ENCODE measurements around the gene TOP1.
A peak's percentile ranks its signal among the peaks of the same experiment; 100 is the strongest.

The TOP1 gene

GRCh38 chr20:41031243-41031619 is 2.6 kb downstream of the TOP1 start:
- Histone ChIP-seq H3K36me3 (ENCODE audit: low read depth) (peaks cover 68% of the 10 kb centered on the region), H3K27me3 (ENCODE audit: insufficient read depth, poor library complexity, severe bottlenecking) (no peaks in the 10 kb centered on the region), H3K4me3 (ENCODE audit: severe bottlenecking) (peak overlapping the region; percentile 73), H3K27ac (ENCODE audit: poor library complexity, severe bottlenecking) (peak overlapping the region; percentile 79), H3K9me3 (ENCODE audit: severe bottlenecking) (no peaks in the 10 kb centered on the region), H3K4me1 (ENCODE audit: insufficient read depth, poor library complexity, severe bottlenecking) (peaks cover 47% of the 10 kb centered on the region)
- TF ChIP-seq CTCF (IDR thresholded peaks at IDR 0.05; ENCODE audit: poor library complexity, severe bottlenecking), result no peak
- ATAC-seq (ENCODE audit: low read depth) (no peak), DNase-seq (ENCODE audit: low spot score) (no peak)

- Histone ChIP-seq H3K4me1 (ENCODE audit: insufficient read depth, poor library complexity, severe bottlenecking) (peaks cover 51% of the 10 kb centered on the region), H3K4me3 (ENCODE audit: severe bottlenecking) (no peak overlapping the region), H3K27me3 (ENCODE audit: insufficient read depth, poor library complexity, severe bottlenecking) (no peaks in the 10 kb centered on the region), H3K9me3 (ENCODE audit: severe bottlenecking) (no peaks in the 10 kb centered on the region), H3K27ac (ENCODE audit: poor library complexity, severe bottlenecking) (peak overlapping the region; percentile 79), H3K36me3 (ENCODE audit: low read depth) (peaks cover 77% of the 10 kb centered on the region)
- no peak for TF ChIP-seq CTCF (IDR thresholded peaks at IDR 0.05; ENCODE audit: poor library complexity, severe bottlenecking)
- ATAC-seq (ENCODE audit: low read depth) (no peak), DNase-seq (ENCODE audit: low spot score) (no peak)
Observed at GRCh38 chr20:41032271-41032670, 3.6 kb downstream of the TOP1 start.

- ATAC-seq (ENCODE audit: low read depth) (no peak), DNase-seq (ENCODE audit: low spot score) (no peak)
- no peak overlapping the region for H3K27ac ChIP-seq (ENCODE audit: poor library complexity, severe bottlenecking)
- peaks cover 57% of the 10 kb centered on the region for H3K4me1 ChIP-seq (ENCODE audit: insufficient read depth, poor library complexity, severe bottlenecking)
- no peak overlapping the region for H3K4me3 ChIP-seq (ENCODE audit: severe bottlenecking)
- peaks cover 96% of the 10 kb centered on the region for H3K36me3 ChIP-seq (ENCODE audit: low read depth)
- TF ChIP-seq CTCF (IDR thresholded peaks at IDR 0.05; ENCODE audit: poor library complexity, severe bottlenecking), result no peak
- H3K27me3 ChIP-seq (ENCODE audit: insufficient read depth, poor library complexity, severe bottlenecking), result no peaks in the 10 kb centered on the region
- no peaks in the 10 kb centered on the region for H3K9me3 ChIP-seq (ENCODE audit: severe bottlenecking)
Observed at GRCh38 chr20:41034239-41034638, 5.6 kb downstream of the TOP1 start.

GRCh38 chr20:41035207-41035606 is 6.6 kb downstream of the TOP1 start:
- no peak overlapping the region for H3K4me3 ChIP-seq (ENCODE audit: severe bottlenecking)
- H3K27ac ChIP-seq (ENCODE audit: poor library complexity, severe bottlenecking), result peak overlapping the region; percentile 0
- peaks cover 57% of the 10 kb centered on the region for H3K4me1 ChIP-seq (ENCODE audit: insufficient read depth, poor library complexity, severe bottlenecking)
- DNase-seq (ENCODE audit: low spot score) (no peak), ATAC-seq (ENCODE audit: low read depth) (no peak)
- H3K36me3 ChIP-seq (ENCODE audit: low read depth), result peaks cover 97% of the 10 kb centered on the region
- no peaks in the 10 kb centered on the region for H3K27me3 ChIP-seq (ENCODE audit: insufficient read depth, poor library complexity, severe bottlenecking)
- no peak for TF ChIP-seq CTCF (IDR thresholded peaks at IDR 0.05; ENCODE audit: poor library complexity, severe bottlenecking)
- no peaks in the 10 kb centered on the region for H3K9me3 ChIP-seq (ENCODE audit: severe bottlenecking)

GRCh38 chr20:41037179-41037578 is 8.6 kb downstream of the TOP1 start:
- H3K27me3 ChIP-seq (ENCODE audit: insufficient read depth, poor library complexity, severe bottlenecking), result no peaks in the 10 kb centered on the region
- peaks cover 92% of the 10 kb centered on the region for H3K36me3 ChIP-seq (ENCODE audit: low read depth)
- H3K4me1 ChIP-seq (ENCODE audit: insufficient read depth, poor library complexity, severe bottlenecking), result peaks cover 42% of the 10 kb centered on the region
- H3K4me3 ChIP-seq (ENCODE audit: severe bottlenecking), result no peak overlapping the region
- no peak for ATAC-seq (ENCODE audit: low read depth)
- H3K27ac ChIP-seq (ENCODE audit: poor library complexity, severe bottlenecking), result no peak overlapping the region
- H3K9me3 ChIP-seq (ENCODE audit: severe bottlenecking), result no peaks in the 10 kb centered on the region
- TF ChIP-seq CTCF (IDR thresholded peaks at IDR 0.05; ENCODE audit: poor library complexity, severe bottlenecking), result no peak
- no peak for DNase-seq (ENCODE audit: low spot score)
